ENCODE results near the gene MAP3K7. TPM values are rescaled to one million over a fixed set of nuclear protein-coding genes. Genes with fewer than 3 reads are reported as not detected.

The MAP3K7 gene
- polyA plus RNA-seq, 1 donor (not counting 4 experiments of a cell fraction or from before 2014, with no cell fraction given) = 43.5 TPM

- no peak for FAIRE-seq
- no peak for DNase-seq (ENCODE audit: low read depth, low spot score)
- peaks cover 6% of the 10 kb centered on the region for H3K27me3 ChIP-seq (ENCODE audit: control insufficient read depth, extremely low read depth, insufficient read depth, low read length)
- H3K9me1 ChIP-seq (ENCODE audit: control insufficient read depth, extremely low read depth, insufficient read depth, low read length) = no peaks in the 10 kb centered on the region
- no peak overlapping the region for H3K27ac ChIP-seq (ENCODE audit: control insufficient read depth, insufficient read depth, low read length)
- no peaks in the 10 kb centered on the region for H3K79me2 ChIP-seq (ENCODE audit: control insufficient read depth, insufficient read depth, low read length)
- no peaks in the 10 kb centered on the region for H3K36me3 ChIP-seq (ENCODE audit: control insufficient read depth in 2 of 2, extremely low read depth in 1 of 2, insufficient read depth in 2 of 2, low read length in 2 of 2)
- dilution Hi-C loops (cut with MboI; ENCODE audit: extremely low pct_ligation_motif_present, low sequenced_read_pairs) = no loop called here
- H4K20me1 ChIP-seq (ENCODE audit: control insufficient read depth, extremely low read depth, insufficient read depth, low read length) = no peaks in the 10 kb centered on the region
- TF ChIP-seq EZH2 (IDR thresholded peaks at IDR 0.05; ENCODE audit: low read length) (no peak), CTCF (optimal IDR thresholded peaks at IDR 0.05 in 1 of 3, IDR thresholded peaks at IDR 0.05 in 1 of 3, conservative IDR thresholded peaks at IDR 0.05 in 1 of 3; ENCODE audit: extremely low read depth in 1 of 3, insufficient read depth in 2 of 3, low read length in 3 of 3) (no peak)
- H3K4me1 ChIP-seq (ENCODE audit: control insufficient read depth, extremely low read depth, insufficient read depth, low read length) = no peaks in the 10 kb centered on the region
- no peak overlapping the region for H3K4me2 ChIP-seq (ENCODE audit: control insufficient read depth, extremely low read depth, insufficient read depth, low read depth, low read length)
- H2AFZ ChIP-seq (ENCODE audit: control insufficient read depth, low read length) = no peak overlapping the region
- no peak overlapping the region for H3K9ac ChIP-seq (ENCODE audit: control insufficient read depth, extremely low read depth, insufficient read depth, low read length)
- H3K4me3 ChIP-seq (ENCODE audit: control insufficient read depth in 2 of 3, extremely low read depth in 1 of 3, insufficient read depth in 2 of 3, low read depth in 1 of 3, low read length in 3 of 3) = no peak overlapping the region
- no peaks in the 10 kb centered on the region for H3K9me3 ChIP-seq (ENCODE audit: control insufficient read depth, low read depth, low read length)
Measured at GRCh38 chr6:90598192-90598951, 11.5 kb upstream of the MAP3K7 start.

GRCh38 chr6:90596967-90597539 is 10.2 kb upstream of the MAP3K7 start:
- H3K27me3 ChIP-seq (ENCODE audit: control insufficient read depth, extremely low read depth, insufficient read depth, low read length) = no peaks in the 10 kb centered on the region
- H2AFZ ChIP-seq (ENCODE audit: control insufficient read depth, low read length) = no peak overlapping the region
- dilution Hi-C loops (cut with MboI; ENCODE audit: extremely low pct_ligation_motif_present, low sequenced_read_pairs) = no loop called here

More at GRCh38 chr6:90596967-90597539, 10.2 kb upstream of the MAP3K7 start:
- H3K4me2 ChIP-seq (ENCODE audit: control insufficient read depth, extremely low read depth, insufficient read depth, low read depth, low read length) = no peak overlapping the region
- no peaks in the 10 kb centered on the region for H3K9me1 ChIP-seq (ENCODE audit: control insufficient read depth, extremely low read depth, insufficient read depth, low read length)
- no peaks in the 10 kb centered on the region for H3K36me3 ChIP-seq (ENCODE audit: control insufficient read depth in 2 of 2, extremely low read depth in 1 of 2, insufficient read depth in 2 of 2, low read length in 2 of 2)
- H3K9me3 ChIP-seq (ENCODE audit: control insufficient read depth, low read depth, low read length) = no peaks in the 10 kb centered on the region
- FAIRE-seq (no peak), DNase-seq (ENCODE audit: low read depth, low spot score) (no peak)
- H3K4me1 ChIP-seq (ENCODE audit: control insufficient read depth, extremely low read depth, insufficient read depth, low read length) = no peaks in the 10 kb centered on the region
- no peaks in the 10 kb centered on the region for H4K20me1 ChIP-seq (ENCODE audit: control insufficient read depth, extremely low read depth, insufficient read depth, low read length)
- TF ChIP-seq EZH2 (IDR thresholded peaks at IDR 0.05; ENCODE audit: low read length) (no peak), CTCF (optimal IDR thresholded peaks at IDR 0.05 in 1 of 3, IDR thresholded peaks at IDR 0.05 in 1 of 3, conservative IDR thresholded peaks at IDR 0.05 in 1 of 3; ENCODE audit: extremely low read depth in 1 of 3, insufficient read depth in 2 of 3, low read length in 3 of 3) (no peak)
- no peaks in the 10 kb centered on the region for H3K79me2 ChIP-seq (ENCODE audit: control insufficient read depth, insufficient read depth, low read length)
- H3K4me3 ChIP-seq (ENCODE audit: control insufficient read depth in 2 of 3, extremely low read depth in 1 of 3, insufficient read depth in 2 of 3, low read depth in 1 of 3, low read length in 3 of 3) = no peak overlapping the region
- no peak overlapping the region for H3K9ac ChIP-seq (ENCODE audit: control insufficient read depth, extremely low read depth, insufficient read depth, low read length)
- H3K27ac ChIP-seq (ENCODE audit: control insufficient read depth, insufficient read depth, low read length) = no peak overlapping the region

All from keratinocyte (primary cell).